Mesenchymal stem cell (in vitro differentiated cells and primary cell): ENCODE measurements around the gene KLHL36.

Experiments used
- DNase-seq: peaks from one replicate; pipeline ENCODE4 v3.0.0-alpha.2; 2013
- H2AFZ ChIP-seq: one replicate; pipeline ENCODE4 v1.6.1; 2013; ENCODE audit warnings: low read depth, mild to moderate bottlenecking, control low read depth, inconsistent platforms, low read length, moderate library complexity
- H2AK5ac ChIP-seq: 2 replicates; pipeline ENCODE4 v1.6.1; 2013; ENCODE audit warnings: low read length, moderate library complexity, mild to moderate bottlenecking, inconsistent platforms; ENCODE audit not compliant: severe bottlenecking
- H2BK120ac ChIP-seq: one replicate; pipeline ENCODE4 v1.6.1; 2013; ENCODE audit warnings: low read depth, mild to moderate bottlenecking, inconsistent platforms, low read length, moderate library complexity
- H2BK12ac ChIP-seq, 2 experiments: one replicate each; pipeline ENCODE4 v1.6.1; 2013; ENCODE audit warnings: inconsistent platforms in 2 of 2, low read length in 2 of 2, mild to moderate bottlenecking in 2 of 2, moderate library complexity in 2 of 2, control low read depth in 1 of 2
- H2BK15ac ChIP-seq: one replicate; pipeline ENCODE4 v1.6.1; 2013; ENCODE audit warnings: mild to moderate bottlenecking, low read depth, inconsistent platforms; ENCODE audit not compliant: poor library complexity, severe bottlenecking
- H2BK5ac ChIP-seq: 2 replicates; pipeline ENCODE4 v1.6.1; 2013; ENCODE audit warnings: low read depth, mild to moderate bottlenecking, low read length, control low read depth, inconsistent platforms; ENCODE audit not compliant: poor library complexity, severe bottlenecking
- H3K14ac ChIP-seq, 2 experiments: one replicate each; pipeline ENCODE4 v1.6.1; 2013; ENCODE audit warnings: inconsistent platforms in 2 of 2, low read length in 2 of 2, control low read depth in 1 of 2, mild to moderate bottlenecking in 1 of 2, moderate library complexity in 1 of 2
- H3K18ac ChIP-seq, 2 experiments: one replicate each; pipeline ENCODE4 v1.6.1; 2013; ENCODE audit warnings: inconsistent platforms in 2 of 2, low read length in 2 of 2, control low read depth in 1 of 2, low read depth in 1 of 2, mild to moderate bottlenecking in 1 of 2
- H3K23ac ChIP-seq, 2 experiments: one replicate each; pipeline ENCODE4 v1.6.1; 2013; ENCODE audit warnings: inconsistent platforms in 2 of 2, low read length in 2 of 2, mild to moderate bottlenecking in 2 of 2, moderate library complexity in 2 of 2, control low read depth in 1 of 2
- H3K27ac ChIP-seq: 2 replicates; pipeline ENCODE4 v1.5.1; 2013; ENCODE audit warnings: mild to moderate bottlenecking, moderate library complexity, low read length, control low read depth, inconsistent platforms; ENCODE audit not compliant: poor library complexity, severe bottlenecking
- H3K27me3 ChIP-seq, 2 experiments: 2 replicates each; pipeline versions ENCODE4 v1.6.1 to v1.7.0; 2013; ENCODE audit warnings: low read length in 2 of 2, mild to moderate bottlenecking in 2 of 2, moderate library complexity in 2 of 2, control low read depth in 1 of 2, inconsistent platforms in 1 of 2; ENCODE audit not compliant: control insufficient read depth in 1 of 2, insufficient read depth in 1 of 2
- H3K36me3 ChIP-seq, 2 experiments: 2 replicates each; pipeline versions ENCODE4 v1.6.1 to v1.7.0; 2013; ENCODE audit warnings: low read length in 2 of 2, control low read depth in 1 of 2, inconsistent platforms in 1 of 2, low read depth in 1 of 2, mild to moderate bottlenecking in 1 of 2; ENCODE audit not compliant: insufficient read depth in 2 of 2, control insufficient read depth in 1 of 2
- H3K4ac ChIP-seq, 2 experiments: one replicate each; pipeline ENCODE4 v1.6.1; 2013; ENCODE audit warnings: inconsistent platforms in 2 of 2, low read length in 2 of 2, mild to moderate bottlenecking in 2 of 2, moderate library complexity in 2 of 2, control low read depth in 1 of 2, low read depth in 1 of 2
- H3K4me1 ChIP-seq: 2 replicates; pipeline ENCODE4 v1.6.1; 2013; ENCODE audit warnings: low read depth, low read length, control low read depth; ENCODE audit not compliant: control insufficient read depth, insufficient read depth
- H3K4me2 ChIP-seq: 2 replicates; pipeline ENCODE4 v1.6.1; 2013; ENCODE audit warnings: low read length, mild to moderate bottlenecking, inconsistent platforms; ENCODE audit not compliant: poor library complexity, severe bottlenecking
- H3K4me3 ChIP-seq, 2 experiments: 2 replicates each; pipeline versions ENCODE4 v1.5.1 to v1.7.0; 2013; ENCODE audit warnings: low read length in 2 of 2, mild to moderate bottlenecking in 2 of 2, control low read depth in 1 of 2, low read depth in 1 of 2; ENCODE audit not compliant: insufficient read depth in 1 of 2
- H3K79me1 ChIP-seq: replicated peaks from 2 replicates; pipeline ENCODE4 v1.6.1; 2013; ENCODE audit warnings: mild to moderate bottlenecking, control low read depth, low read length, inconsistent platforms; ENCODE audit not compliant: poor library complexity, severe bottlenecking
- H3K9ac ChIP-seq: 2 replicates; pipeline ENCODE4 v1.7.0; 2013; ENCODE audit warnings: mild to moderate bottlenecking, low read length, moderate library complexity
- H3K9me3 ChIP-seq: 2 replicates; pipeline ENCODE4 v1.7.0; 2013; ENCODE audit warnings: mild to moderate bottlenecking, low read length; ENCODE audit not compliant: control insufficient read depth
- H4K8ac ChIP-seq: one replicate; pipeline ENCODE4 v1.6.1; 2013; ENCODE audit warnings: inconsistent platforms, mild to moderate bottlenecking, low read length, moderate library complexity
- H4K91ac ChIP-seq: one replicate; pipeline ENCODE4 v1.6.1; 2013; ENCODE audit warnings: mild to moderate bottlenecking, low read length, inconsistent platforms
- WGBS: methylation state at CpG from one replicate; pipeline ENCODE4 v1.1.7; 2013; ENCODE audit warnings: mixed read lengths; 5-methylcytosine and 5-hydroxymethylcytosine counted together

KLHL36 gene

GRCh38 chr16:84606081-84606875 lies 42.0 kb upstream of the KLHL36 start:
- WGBS, result 98% methylated on average over 14 of the region's 14 CpGs
- H3K36me3 ChIP-seq, result peaks cover 31 to 48% of the 10 kb centered on the region in 2 experiments

GRCh38 chr16:84607061-84607460 lies 41.2 kb upstream of the KLHL36 start:
- Histone ChIP-seq H3K14ac (no peak overlapping the region), H4K91ac (no peak overlapping the region), H3K18ac (no peak overlapping the region), H3K4me3 (no peak overlapping the region), H3K27me3 (no peaks in the 10 kb centered on the region), H3K4me2 (no peak overlapping the region), H3K4ac (no peak overlapping the region), H2BK15ac (no peak overlapping the region), H3K4me1 (peaks cover 28% of the 10 kb centered on the region), H2AK5ac (no peak overlapping the region), H2BK120ac (no peak overlapping the region), H4K8ac (peak overlapping the region; percentile 50), H3K9me3 (no peaks in the 10 kb centered on the region), H2AFZ (no peak overlapping the region), H3K36me3 (peaks cover 35 to 53% of the 10 kb centered on the region in 2 experiments), H2BK12ac (no peak overlapping the region), H3K23ac (no peak overlapping the region), H2BK5ac (no peak overlapping the region), H3K79me1 (peaks cover 14% of the 10 kb centered on the region), H3K9ac (no peak overlapping the region), H3K27ac (no peak overlapping the region)
- no peak for DNase-seq
- over 99% methylated on average over 12 of the region's 13 CpGs for WGBS

More at GRCh38 chr16:84606081-84606875, 42.0 kb upstream of the KLHL36 start:
- Histone ChIP-seq H2BK5ac (no peak overlapping the region), H3K4me3 (no peak overlapping the region), H2AK5ac (no peak overlapping the region), H2AFZ (no peak overlapping the region), H3K9me3 (no peaks in the 10 kb centered on the region), H4K8ac (no peak overlapping the region), H3K4me1 (peaks cover 32% of the 10 kb centered on the region), H4K91ac (peak overlapping the region; percentile 52), H2BK120ac (no peak overlapping the region), H3K79me1 (peaks cover 10% of the 10 kb centered on the region), H3K9ac (no peak overlapping the region), H3K18ac (no peak overlapping the region), H3K23ac (peak overlapping the region in 1 of 2 experiments; percentile 5), H3K27me3 (no peaks in the 10 kb centered on the region), H2BK12ac (no peak overlapping the region), H3K4me2 (no peak overlapping the region), H3K4ac (no peak overlapping the region), H3K27ac (no peak overlapping the region), H3K14ac (no peak overlapping the region), H2BK15ac (no peak overlapping the region)
- DNase-seq, result no peak

GRCh38 chr16:84607694-84608093 lies 40.6 kb upstream of the KLHL36 start:
- Histone ChIP-seq H3K36me3 (peaks cover 40 to 55% of the 10 kb centered on the region in 2 experiments), H2AFZ (no peak overlapping the region), H3K23ac (no peak overlapping the region), H4K91ac (no peak overlapping the region), H2BK120ac (no peak overlapping the region), H3K4me3 (no peak overlapping the region), H3K9ac (no peak overlapping the region), H3K4me2 (no peak overlapping the region), H3K18ac (peak overlapping the region in 1 of 2 experiments; percentile 10), H4K8ac (no peak overlapping the region), H3K14ac (no peak overlapping the region), H2BK5ac (no peak overlapping the region), H2AK5ac (no peak overlapping the region), H3K27ac (no peak overlapping the region), H3K27me3 (no peaks in the 10 kb centered on the region), H2BK15ac (no peak overlapping the region), H3K4ac (no peak overlapping the region), H2BK12ac (no peak overlapping the region), H3K79me1 (peaks cover 15% of the 10 kb centered on the region), H3K4me1 (peaks cover 28% of the 10 kb centered on the region), H3K9me3 (no peaks in the 10 kb centered on the region)
- WGBS, result 93% methylated on average over 7 of the region's 7 CpGs
- DNase-seq, result no peak

GRCh38 chr16:84608282-84608681 lies 40.0 kb upstream of the KLHL36 start:
- H3K18ac ChIP-seq, result no peak overlapping the region
- no peak overlapping the region for H4K8ac ChIP-seq
- H3K4me2 ChIP-seq, result no peak overlapping the region
- H3K4me3 ChIP-seq, result no peak overlapping the region
- no peak overlapping the region for H3K14ac ChIP-seq
- H3K9me3 ChIP-seq, result no peaks in the 10 kb centered on the region
- no peak for DNase-seq
- H3K27ac ChIP-seq, result no peak overlapping the region
- H2BK12ac ChIP-seq, result no peak overlapping the region
- no peak overlapping the region for H2AK5ac ChIP-seq
- H3K27me3 ChIP-seq, result no peaks in the 10 kb centered on the region
- H4K91ac ChIP-seq, result no peak overlapping the region
- peaks cover 17% of the 10 kb centered on the region for H3K79me1 ChIP-seq
- WGBS, result 92% methylated on average over 6 of the region's 6 CpGs
- no peak overlapping the region for H2AFZ ChIP-seq
- peaks cover 44 to 57% of the 10 kb centered on the region in 2 experiments for H3K36me3 ChIP-seq
- no peak overlapping the region for H2BK5ac ChIP-seq
- peaks cover 23% of the 10 kb centered on the region for H3K4me1 ChIP-seq
- H2BK120ac ChIP-seq, result no peak overlapping the region
- H3K4ac ChIP-seq, result no peak overlapping the region
- no peak overlapping the region for H3K9ac ChIP-seq
- H2BK15ac ChIP-seq, result no peak overlapping the region
- H3K23ac ChIP-seq, result no peak overlapping the region
